SH-SY5Y (cell line): ENCODE results near the gene ADRA2C.

Source experiments
- GATA2 ChIP-seq: IDR thresholded peaks from 2 replicates; pipeline ENCODE4 v1.6.1; 2011; ENCODE audit warnings: mild to moderate bottlenecking, low read depth, low read length
- GATA3 ChIP-seq: IDR thresholded peaks from 2 replicates; pipeline ENCODE4 v1.6.1; 2011; ENCODE audit warnings: low read depth, mild to moderate bottlenecking, low read length, moderate library complexity

- no peak for TF ChIP-seq GATA2
- TF ChIP-seq GATA3: no peak
These were observed 46.3 kb upstream of the ADRA2C start for GRCh38 chr4:3719836-3720235.
